Measurements from ENCODE around the gene TMCC3.

TMCC3 gene

DNA sequence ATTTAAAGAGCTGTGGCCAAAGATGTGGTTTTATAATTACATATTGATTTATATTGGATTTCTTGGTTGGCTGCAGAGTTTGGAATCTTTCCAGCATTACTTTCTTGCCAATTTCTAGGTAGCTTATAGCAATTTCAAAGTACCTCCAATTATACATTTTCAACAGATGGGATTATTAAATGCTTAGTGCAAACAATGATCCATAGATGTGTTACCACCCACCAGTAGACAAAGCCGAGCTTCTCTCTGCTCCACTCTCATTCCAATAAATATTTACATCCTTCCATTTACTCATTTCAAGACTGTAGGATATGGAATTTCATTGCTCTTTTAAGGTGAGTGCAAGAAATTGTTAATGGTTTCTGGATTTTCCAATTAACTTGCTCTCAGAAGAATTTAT, 21.6 kb upstream of the TMCC3 start:
- no peak for DNase-seq

DNA sequence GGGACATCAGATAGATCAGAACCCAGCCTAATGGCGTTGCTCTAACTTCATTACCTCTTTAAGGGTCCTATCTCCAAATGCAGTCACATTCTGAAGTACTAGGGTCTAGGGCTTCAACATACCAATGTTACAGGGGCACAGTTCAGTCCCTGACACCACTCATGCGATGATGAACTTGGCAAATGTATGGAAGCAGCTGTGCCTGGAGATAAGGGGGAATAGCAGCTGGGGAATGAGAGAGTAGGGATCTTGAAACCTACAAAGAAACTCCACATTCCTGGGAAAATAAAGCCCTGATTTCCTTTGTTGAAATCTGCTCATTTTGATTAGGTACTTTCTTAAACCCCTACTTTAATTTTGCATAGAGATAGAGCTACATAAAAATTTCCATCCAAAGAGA, 20.5 kb upstream of the TMCC3 start:
- DNase-seq, result no peak

DNA sequence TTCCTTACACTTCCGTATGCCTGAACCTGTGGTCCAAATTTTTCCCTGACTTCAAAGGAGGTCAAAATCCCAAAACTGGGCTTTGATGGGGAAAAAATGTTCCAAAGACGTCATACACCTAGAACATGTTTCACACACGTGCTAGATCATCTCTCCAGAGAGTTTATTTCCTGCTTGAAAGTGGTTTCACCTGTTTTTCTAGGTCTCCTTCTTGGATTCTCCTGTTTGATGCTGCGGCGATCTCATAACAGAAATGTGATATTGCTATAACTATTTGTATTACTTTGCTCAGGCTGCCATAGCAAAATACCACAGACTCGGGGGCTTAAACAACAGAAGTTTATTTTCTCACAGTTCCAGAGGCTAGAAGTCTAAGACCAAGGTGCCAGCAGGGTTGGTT, 19.7 kb upstream of the TMCC3 start:
- DNase-seq, result no peak

DNA sequence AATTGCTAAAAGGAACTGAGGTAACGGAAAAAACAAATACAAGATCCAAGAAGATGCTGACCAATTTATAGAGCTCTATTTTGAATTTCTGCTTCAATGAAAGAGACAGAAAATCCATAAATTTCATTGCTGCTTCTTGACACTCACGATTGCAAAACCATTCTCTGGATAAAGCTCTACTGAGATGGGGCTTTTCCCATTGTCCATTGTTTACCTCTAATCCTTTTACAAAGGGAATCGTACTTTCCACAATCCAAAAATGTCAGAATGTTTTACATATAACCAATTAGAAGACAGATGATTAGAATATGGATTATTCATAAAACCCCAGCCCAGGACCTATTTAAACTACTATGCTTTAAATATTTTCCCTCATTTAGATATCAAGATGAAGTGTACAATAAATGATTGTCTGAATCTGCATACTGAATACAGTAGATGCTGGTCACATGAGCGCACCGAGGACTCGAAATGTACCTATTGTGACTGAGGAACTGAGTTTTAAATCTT, 16.7 kb upstream of the TMCC3 start:
- no peak for DNase-seq

DNA sequence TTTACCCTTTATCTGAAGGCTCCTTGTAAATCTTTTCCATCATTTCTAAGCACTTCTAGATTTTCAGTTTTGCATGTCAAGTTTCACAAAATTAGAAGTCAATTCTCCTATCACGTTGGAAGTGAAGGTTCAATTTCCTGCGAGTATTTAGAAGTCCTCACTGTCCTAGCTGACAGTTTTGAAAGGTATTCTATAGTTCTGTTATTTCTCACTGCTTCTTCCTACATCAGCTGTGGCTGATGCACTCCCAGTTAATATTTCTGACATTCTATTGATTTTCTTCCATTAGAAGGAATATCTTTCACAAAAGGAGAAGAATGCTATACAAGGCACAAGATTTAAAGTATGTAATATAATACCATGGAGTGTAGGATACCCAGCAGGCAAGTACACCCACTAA, 15.8 kb upstream of the TMCC3 start:
- DNase-seq, result no peak

DNA sequence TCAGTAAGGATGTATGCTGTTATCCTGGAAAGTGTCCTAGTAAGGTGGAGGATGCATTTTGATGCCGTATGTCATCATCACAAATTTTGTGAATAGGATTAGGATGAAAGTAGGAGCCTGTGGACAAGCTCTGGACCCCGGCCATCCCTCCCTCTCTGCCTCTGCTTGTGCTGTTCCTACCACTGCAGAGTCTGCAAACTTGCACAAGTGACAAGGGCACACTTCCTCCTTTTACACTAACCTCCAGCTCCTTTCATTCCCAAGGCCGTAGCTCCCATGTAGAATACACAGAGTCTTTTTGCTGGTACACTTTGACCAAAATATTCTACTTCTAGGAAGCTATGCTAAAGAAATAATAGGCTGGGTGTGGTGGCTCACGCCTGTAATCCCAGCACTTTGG, 13.3 kb upstream of the TMCC3 start:
- no peak for DNase-seq

DNA sequence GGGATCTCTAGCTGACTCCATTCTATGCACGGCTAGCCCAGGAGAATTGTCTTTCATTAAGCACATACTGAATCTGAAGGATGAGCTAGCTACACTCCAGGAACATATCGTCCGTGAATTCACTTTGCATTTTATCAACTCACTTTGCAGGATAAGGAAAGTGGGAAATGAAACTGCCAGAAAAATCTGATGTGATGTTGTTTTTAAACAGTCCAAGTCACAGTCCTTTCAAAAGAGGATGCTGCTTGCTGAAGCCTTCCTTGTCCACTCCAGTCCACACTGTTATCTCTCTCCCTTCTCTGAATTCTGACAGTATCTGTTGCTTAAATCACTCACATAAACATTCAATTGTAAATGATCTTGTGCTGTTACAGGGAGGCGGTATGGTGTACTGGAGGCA, 12.7 kb upstream of the TMCC3 start:
- no peak for DNase-seq

DNA sequence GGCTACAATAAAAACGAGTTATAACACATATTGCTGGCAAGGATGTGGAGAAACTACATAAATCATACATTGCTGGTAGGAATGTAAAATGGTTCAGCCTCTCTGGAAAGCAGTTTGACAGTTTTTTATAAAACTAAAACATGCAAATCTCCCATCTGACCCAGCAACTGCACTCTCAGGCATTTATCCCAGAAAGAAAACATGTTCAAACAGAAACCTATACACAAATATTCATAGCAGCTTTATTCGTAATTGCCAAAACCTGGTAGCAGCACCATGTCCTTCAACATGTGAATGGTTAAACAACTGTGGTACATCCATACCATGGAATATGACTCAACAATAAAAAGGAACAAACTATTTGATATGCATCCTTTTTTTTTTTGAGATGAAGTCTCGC, 10.1 kb upstream of the TMCC3 start:
- no peak for DNase-seq

DNA sequence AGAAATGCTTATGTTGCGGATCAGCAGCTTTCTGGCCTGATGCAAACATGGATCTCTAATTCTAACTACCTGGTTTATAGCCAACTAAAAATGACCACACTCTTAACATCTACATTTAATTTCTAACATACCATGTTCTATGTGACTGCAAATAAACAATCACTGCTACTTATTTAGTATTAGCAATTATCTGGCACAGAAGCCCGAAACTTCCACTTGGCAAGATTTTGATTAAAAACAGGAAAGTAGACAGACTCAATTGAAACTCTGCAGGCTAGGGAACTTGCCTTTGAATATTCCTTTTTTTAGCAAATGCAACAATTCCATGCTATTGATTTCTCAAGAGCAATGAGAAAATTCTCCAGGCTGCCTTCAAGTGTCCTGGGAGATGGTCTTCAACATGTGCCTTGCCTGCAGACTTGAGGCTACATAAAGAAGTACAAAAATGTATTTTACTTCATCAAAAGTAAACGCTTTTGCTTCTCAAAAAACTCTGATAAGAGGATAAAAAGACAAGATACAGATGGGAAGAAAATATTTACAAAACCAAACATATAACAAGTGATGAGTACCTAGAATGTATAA, 9.1 kb upstream of the TMCC3 start:
- no peak for DNase-seq

DNA sequence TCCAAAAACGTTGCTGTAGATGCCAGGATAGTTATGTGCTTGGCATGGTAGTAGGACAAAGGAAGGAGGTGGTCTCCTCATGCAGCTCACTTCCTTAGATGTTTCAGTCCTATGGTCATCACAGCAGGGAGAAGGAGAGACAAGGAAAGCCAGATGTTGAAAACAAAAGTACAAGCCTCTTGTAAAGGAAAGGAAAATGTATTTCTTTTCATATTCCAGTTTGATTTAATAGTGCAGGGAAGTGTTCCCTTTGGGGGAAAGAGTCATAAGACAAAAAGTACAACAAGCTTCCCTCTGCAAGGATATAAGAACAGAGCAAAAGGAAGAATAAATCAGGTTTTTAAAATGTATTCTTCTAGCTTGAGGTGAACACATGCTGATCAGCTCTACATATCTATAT, 8.6 kb upstream of the TMCC3 start:
- no peak for DNase-seq

DNA sequence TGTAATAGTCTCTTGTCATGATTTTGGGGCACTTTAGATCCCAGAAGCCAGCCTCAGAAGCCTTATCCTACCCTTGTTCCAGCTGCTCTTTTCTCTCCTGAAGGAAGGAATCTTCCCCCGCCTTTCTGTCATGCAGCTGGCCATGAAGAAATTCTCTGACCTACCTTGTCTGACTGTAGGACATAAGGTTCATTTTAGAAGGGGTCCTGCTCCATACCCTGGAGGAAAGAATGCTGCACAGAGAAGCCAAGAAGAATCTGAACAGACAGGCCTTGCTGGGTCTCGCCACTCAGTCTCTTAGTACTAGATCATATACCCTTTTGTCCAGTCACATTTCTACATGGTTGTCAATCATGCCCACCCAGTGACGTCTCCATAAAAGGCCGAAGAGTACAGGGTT, 6.2 kb upstream of the TMCC3 start:
- DNase-seq, result no peak

DNA sequence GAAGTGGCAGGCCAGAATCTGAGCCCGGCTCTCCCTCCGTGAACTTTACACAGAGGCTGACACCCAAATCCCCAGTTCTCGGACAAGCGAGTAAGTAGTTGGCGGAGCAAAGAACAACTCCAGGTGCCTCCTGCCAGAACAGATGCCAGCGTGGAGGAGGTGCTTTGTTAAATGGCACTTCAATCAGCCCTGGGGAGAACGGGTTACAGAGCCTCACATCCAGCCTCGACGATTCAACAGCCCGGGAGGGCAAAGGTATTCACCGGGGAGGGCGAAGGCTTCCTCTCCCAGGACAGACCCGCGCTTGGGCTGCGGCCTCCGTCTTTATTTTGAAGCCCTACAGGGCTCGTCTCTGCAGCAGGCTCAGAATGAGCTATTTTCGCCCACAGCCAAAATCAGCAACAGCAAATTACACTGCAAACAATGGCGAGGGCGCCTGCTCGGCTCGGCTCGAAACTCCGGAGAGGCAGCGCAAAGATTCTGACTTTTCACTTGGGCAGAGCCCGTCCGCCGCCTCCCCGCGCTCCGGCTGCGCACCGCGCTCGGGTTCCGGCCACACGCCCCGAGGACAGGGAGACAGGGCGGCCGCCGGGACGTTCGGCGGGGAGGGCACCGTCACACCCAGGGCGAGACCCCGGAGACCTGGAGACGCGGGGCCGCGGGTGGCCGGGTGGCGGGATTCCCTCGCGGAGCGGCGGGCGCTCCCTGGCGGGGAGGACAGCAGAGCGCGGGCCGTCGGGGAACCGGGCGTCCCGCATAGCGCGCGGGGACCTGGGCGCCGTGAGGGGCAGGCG, 811 bp downstream of the TMCC3 start:
- DNase-seq, result peak; percentile 65

DNA sequence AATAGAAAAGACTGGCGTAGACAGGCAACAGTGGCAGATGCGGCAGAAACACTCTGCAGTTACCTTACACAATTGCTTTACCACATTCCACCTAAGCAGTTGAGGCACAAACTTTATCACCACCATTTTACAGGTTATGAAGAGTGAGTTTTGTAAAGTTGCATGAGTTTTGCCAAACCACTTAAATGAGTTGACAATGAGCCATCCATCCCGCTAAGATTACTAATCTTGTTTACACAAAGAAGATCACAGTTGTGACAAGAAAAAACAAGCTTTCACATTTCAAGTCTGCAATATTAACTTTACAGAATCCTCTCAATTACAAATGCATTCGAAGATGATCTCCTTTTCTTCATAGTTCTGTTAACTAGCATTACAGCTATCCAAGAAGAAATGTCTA, 1.8 kb downstream of the TMCC3 start:
- no peak for DNase-seq

DNA sequence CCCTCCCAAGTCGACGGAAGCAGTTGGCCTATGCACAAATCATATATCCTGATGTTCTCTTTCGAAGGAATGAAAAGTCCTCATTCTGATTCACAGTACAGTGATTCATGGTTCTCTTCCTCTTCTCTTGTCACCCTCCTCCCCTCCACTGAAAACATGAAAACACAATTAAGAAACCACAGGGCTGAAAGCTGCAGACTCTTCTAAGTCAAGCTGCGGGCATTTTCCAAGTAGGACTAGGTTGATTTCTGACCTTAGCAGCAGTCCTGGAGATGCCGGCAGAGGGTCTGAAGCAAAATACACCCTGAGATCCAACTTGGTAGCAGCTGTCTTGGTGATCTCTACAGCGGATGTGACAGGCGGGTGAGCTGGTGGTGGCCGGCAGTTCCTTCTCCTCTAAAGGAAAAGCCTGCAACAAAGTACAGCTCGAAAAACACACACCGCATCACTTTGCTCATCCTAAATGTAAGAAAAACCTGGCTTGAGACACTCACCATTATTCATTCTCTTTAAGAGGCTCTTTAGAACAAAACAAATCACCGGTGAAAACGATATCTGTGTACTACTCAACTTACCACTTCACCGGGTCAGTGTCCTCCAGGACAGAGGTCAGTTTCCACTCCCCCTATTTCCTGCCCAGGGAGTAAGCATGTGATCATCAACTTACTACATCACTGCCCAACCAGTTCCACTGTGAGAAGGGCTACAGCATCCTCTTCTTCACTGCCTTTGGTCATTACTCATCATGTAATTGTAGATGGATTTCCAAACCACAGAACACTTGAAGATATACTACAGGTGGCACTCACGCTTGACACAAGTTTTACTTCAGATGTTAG, 6.0 kb downstream of the TMCC3 start:
- DNase-seq, result peak; percentile 33

DNA sequence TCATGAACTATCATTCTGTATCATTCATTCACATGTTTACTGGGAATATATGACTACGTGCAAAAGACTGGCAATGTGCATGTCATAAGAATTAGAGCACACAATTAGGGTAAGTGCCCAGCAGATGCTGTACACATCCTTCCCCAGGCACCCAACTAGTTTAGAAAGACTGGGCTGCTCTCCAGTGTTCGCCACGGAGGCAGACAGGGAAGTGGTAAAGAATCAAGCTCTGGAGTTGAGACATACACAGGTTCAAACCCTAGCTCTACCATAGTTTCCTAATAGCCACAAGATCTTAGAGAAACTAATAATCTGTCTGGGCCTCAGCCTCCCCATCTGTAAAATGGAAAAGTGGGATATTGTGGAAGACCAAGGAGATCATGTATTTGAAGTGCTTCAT, 6.8 kb downstream of the TMCC3 start:
- DNase-seq, result no peak

DNA sequence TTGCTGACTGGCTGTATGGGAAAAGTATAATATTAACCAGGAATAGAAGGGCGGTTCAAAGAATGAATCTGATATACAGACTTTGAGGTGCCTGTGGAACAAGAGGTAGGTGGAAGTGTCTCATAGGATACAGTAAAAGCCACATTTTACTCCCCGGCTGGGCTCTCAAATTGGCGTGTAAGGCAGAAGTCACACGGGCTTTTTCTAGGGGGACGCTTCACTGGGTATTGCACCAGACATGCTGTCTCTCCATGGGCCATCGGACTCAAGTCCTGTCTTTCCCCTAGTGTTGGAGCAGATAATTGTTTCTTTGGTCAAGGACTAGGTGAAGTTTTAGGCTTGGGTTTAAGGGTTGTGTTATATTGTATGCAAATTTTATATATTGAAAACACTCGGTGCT, 9.1 kb downstream of the TMCC3 start:
- DNase-seq, result no peak

DNA sequence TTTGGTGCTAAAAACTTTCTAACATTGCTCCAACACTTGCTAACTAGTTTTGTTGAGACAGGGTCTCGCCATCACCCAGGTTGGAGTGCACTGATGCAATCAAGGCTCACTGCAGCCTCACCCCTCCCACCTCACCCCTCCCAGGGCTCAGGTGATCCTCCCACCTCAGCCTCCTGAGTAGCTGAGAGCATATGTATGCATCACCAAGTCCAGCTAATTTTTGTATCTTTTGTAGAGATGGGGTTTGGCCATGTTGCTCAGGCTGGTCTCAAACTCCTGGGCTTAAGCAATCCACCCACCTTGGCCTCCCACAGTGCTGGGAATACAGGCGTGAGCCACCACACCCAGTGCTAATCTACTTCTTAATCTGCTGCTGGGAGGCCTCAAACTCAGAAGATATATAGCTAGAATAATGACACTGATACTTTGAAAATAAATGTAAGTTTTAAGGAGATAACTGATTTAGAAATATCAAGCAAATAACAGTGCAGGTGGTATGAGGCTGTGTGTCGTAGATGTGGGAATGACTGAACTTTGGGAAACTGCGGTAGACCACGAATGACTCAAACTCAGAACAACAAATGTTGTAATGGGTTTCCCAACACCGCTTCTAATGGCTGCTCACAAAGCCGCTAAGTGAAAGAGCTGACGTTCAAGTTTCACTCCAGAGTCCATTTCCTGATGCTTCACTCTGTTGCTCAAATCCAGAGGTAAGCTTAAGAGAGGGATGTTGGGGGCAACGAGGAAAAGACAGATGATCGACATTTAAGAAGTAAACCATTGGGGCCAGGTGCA, 10.0 kb downstream of the TMCC3 start:
- no peak for DNase-seq

DNA sequence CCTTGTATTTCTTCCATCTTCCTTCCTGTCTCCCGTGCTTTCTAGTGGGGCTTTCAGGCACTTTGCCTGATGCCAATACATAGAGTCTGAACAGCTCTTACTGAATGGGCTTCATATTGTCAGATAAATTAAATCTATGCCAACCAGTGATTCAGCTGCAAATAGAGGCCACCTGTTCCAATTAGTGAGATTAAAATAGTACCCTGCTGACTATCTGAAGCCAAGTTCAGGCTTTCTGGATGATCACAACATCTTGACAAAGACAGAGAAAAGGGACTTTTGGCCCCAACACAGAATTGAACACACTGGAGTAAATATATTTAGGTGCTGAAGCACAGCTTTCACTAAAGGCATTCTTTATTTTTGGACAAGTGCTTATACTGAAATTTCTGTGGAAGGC, 11.8 kb downstream of the TMCC3 start:
- no peak for DNase-seq

DNA sequence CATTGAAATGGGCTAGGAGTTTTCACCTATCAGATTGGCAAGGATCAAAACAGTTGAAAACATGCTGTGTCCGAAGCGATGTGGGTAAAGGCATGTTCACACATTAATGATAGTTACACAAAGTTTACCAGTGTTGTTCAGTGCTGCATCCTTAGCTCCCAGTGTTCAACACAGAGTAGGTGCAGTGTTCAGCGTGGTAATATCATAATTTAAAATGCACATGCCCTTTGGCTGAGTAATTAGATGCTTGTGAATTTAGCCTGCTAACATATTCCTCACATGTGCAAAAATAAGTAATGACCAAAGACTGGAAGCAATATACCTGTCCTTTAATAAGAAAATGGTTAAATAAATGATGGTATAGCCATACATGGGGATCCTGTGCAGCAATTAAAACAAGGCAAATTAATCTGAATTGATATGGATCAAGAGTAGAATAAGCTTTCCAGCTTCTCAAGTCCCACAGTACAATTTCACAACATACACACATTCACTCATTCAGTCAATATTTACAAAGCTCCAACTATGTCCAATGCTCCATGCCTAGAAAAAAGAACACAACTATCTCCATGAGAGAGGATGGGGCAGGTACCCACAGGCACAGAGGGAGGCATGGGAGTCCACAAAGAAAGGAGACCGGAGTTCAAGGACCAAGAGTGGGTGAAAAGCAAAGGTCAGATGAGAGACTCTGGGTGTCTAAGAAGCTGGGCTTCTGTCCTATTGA, 12.8 kb downstream of the TMCC3 start:
- DNase-seq, result no peak

DNA sequence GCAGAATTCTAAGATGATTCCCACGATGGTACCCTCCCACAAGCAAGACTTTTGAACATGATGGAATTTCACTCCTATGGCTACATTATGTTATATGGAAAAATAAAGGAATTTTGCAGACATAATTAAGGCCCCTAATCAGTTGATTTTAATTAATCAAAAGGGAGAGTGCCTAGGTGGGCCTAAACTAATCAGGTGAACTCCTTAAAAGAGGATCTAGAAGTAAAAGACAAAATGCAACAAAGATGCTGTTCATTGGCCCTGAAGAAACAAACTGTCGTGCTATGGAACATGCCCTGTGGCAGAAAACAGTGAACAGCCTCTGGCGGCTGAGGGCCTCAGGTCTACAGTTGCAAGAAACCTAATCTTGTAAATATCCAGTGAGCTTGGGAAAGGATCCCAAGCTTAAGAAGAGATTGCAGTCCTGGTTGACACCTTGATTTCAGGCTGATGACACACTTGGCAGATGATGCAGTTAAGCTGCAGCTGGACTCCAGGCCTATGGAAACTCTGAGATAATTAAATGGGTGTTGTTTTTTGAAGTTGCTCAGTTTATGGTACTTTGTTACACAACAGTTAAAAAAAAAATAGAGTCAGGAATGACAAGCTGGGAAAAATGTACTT, 13.8 kb downstream of the TMCC3 start:
- no peak for DNase-seq

DNA sequence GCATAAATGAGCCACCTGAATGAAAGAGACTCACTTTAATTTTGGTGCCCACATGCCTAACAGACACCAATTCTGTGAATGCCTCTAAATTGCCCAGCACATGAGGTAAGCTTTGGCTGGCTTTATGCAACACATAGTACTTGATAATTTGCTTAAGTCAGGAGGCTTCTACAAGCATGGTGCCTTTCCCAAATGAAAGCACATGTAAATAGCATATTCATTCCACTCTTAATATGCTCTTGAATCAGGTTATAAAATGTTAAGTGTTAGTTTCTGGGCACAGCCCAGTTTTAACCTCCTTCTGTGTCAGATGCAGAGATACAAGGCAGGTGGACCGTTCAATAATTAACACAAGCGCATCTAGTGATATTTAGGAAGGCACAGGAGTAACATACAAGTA, 15.6 kb downstream of the TMCC3 start:
- DNase-seq, result no peak

DNA sequence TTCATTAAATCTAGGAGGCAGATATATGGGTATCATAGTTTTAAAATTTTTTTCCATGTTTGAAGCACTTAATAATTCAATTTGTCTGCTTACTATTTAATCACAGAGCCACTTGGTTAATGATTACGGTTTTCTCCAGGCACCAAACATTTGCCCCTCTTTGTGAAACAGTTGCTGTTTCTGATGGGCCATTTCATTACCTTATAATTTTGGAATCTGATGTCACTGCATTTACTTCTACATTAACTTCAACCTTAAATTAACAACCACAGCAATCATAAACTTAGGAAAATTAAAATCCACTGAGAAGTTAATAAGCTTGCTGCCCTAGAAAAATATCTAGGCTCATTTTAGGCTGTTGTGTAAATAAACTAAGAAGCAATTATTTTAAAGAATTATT, 17.0 kb downstream of the TMCC3 start:
- DNase-seq, result no peak
